HG02870 (cell line): Measurements from ENCODE around the gene SEMA5B.

Source experiments
- ATAC-seq: cut with Tn5 transposase; IDR thresholded peaks from one replicate; pipeline ENCODE4 v1.9.1; 2021; ENCODE audit warnings: mild to moderate bottlenecking, moderate library complexity; ENCODE audit not compliant: unreplicated experiment

SEMA5B gene

GRCh38 chr3:123027292-123028232 is at the start of gene SEMA5B:
Gene SEMA5B, minus strand, starts transcription at chr3:123027763. Its CDS starts 66,500 bp downstream, at chr3:122961263.
- ATAC-seq: no peak

GRCh38 chr3:123076496-123077418 is 49.2 kb upstream of the SEMA5B start:
- no peak for ATAC-seq

GRCh38 chr3:123076112-123076495 is 48.5 kb upstream of the SEMA5B start:
- ATAC-seq: no peak

- ATAC-seq: no peak
Observed at GRCh38 chr3:123075359-123075758, 47.8 kb upstream of the SEMA5B start.

- ATAC-seq: no peak
Observed at GRCh38 chr3:123072564-123072963, 45.0 kb upstream of the SEMA5B start.

GRCh38 chr3:123072152-123072551 is 44.6 kb upstream of the SEMA5B start:
- no peak for ATAC-seq

- no peak for ATAC-seq
Observed at GRCh38 chr3:123071581-123071980, 44.0 kb upstream of the SEMA5B start.

GRCh38 chr3:123071146-123071545 is 43.6 kb upstream of the SEMA5B start:
- ATAC-seq: no peak

GRCh38 chr3:123070510-123070909 is 42.9 kb upstream of the SEMA5B start:
- ATAC-seq: no peak

- ATAC-seq: no peak
Observed at GRCh38 chr3:123068601-123069381, 41.2 kb upstream of the SEMA5B start.

- ATAC-seq: peak; percentile 29
Observed at GRCh38 chr3:123067689-123068600, 40.4 kb upstream of the SEMA5B start.

GRCh38 chr3:123066896-123067688 is 39.5 kb upstream of the SEMA5B start, which contains the start of gene PDIA5:
Gene PDIA5, plus strand, starts transcription at chr3:123067025. Its CDS starts 140 bp downstream, at chr3:123067165.
- ATAC-seq: peak; percentile 89

GRCh38 chr3:123066599-123066895 is 39.0 kb upstream of the SEMA5B start:
- no peak for ATAC-seq

GRCh38 chr3:123064914-123065313 is 37.4 kb upstream of the SEMA5B start:
- ATAC-seq: no peak

- ATAC-seq: no peak
Observed at GRCh38 chr3:123064506-123064905, 36.9 kb upstream of the SEMA5B start.

- no peak for ATAC-seq
Observed at GRCh38 chr3:123063034-123063433, 35.5 kb upstream of the SEMA5B start.

- no peak for ATAC-seq
Observed at GRCh38 chr3:123061856-123062255, 34.3 kb upstream of the SEMA5B start.

- no peak for ATAC-seq
Observed at GRCh38 chr3:123060054-123060453, 32.5 kb upstream of the SEMA5B start.

- no peak for ATAC-seq
Observed at GRCh38 chr3:123058505-123058904, 30.9 kb upstream of the SEMA5B start.
